ENCODE data around the gene BTBD9. TPM values are rescaled to one million over a fixed set of nuclear protein-coding genes. Genes with fewer than 3 reads are reported as not detected.

BTBD9 gene
- total RNA-seq, 2 donors from 2014 or later, result 19.0 to 33.2 TPM

DNA sequence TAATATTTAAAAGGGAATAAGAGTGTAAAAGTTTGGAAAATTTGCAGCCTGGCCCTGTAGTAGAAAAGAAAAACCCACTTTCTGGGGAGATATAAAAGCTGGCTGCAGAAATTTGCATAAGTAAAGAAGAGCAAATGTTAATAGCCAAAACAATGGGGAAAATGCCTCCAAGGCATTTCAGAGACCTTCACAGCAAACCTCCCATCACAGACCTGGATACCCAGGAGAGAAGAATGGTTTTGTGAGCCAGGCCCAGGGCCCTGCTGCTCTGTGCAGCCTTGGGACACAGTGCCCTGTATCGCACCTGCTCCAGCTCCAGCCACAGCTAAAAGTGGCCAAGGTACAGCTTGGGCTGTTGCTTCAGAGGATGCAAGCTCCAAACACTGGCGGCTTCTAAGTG is 113.8 kb downstream of the BTBD9 start:
- DNase-seq (no peak), ATAC-seq (no peak)
- intact Hi-C loops (cut with DNase I), result no loop called here

DNA sequence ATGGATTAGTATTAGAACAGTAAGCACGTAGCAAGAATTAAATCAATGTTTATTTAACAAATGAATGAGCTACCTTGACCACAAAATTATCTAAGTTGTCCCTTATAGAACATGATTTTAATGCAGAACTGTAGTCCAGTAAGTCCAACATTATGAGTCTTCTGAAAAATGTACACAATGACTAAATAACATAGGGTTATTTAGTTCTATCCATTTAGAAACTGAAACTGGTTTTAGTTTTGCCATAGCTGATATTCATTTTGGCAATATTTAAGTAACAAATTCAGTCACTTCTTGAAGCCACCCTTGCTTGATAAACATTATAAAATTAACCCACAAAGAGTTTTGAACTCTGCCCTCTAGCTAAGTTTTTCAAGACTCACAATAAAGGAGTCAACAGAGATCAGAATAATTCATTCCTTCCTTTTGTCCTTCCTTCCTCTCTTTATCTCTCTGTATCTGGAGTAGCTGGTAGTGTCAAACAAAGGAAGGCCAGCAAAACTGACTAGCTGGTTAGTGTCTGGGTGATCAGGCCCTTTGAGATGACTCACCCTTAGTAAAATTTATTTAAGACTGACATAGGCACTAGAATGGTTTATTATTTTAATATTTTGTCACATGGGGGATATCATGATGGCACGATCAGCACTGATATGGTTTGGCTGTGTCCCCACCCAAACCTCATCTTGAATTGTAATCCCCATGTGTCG is 115.1 kb downstream of the BTBD9 start:
- DNase-seq (no peak), ATAC-seq (no peak)
- intact Hi-C loops (cut with DNase I), result no loop called here

DNA sequence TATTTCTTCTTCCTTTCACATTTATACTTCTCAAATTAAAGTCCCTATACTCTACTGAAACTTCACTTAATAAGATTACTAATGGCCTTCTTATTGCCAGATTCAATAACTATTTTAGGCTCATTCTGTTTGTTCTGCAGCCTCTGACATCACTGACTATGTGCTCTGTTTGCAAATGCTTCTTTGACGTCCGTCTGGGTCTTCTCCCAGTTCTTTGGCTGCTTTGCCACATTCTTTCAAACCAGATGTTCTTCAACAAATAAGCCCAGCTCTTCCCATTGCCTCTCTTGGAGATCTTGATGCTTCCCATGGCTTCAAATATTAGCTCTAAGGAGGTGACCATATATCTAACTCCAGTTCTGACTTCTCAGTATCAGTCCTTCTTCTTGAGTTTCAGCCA is 117.4 kb downstream of the BTBD9 start:
- ATAC-seq (peak; percentile 36 to 47), DNase-seq (no peak)
- intact Hi-C loops (cut with DNase I), result no loop called here

DNA sequence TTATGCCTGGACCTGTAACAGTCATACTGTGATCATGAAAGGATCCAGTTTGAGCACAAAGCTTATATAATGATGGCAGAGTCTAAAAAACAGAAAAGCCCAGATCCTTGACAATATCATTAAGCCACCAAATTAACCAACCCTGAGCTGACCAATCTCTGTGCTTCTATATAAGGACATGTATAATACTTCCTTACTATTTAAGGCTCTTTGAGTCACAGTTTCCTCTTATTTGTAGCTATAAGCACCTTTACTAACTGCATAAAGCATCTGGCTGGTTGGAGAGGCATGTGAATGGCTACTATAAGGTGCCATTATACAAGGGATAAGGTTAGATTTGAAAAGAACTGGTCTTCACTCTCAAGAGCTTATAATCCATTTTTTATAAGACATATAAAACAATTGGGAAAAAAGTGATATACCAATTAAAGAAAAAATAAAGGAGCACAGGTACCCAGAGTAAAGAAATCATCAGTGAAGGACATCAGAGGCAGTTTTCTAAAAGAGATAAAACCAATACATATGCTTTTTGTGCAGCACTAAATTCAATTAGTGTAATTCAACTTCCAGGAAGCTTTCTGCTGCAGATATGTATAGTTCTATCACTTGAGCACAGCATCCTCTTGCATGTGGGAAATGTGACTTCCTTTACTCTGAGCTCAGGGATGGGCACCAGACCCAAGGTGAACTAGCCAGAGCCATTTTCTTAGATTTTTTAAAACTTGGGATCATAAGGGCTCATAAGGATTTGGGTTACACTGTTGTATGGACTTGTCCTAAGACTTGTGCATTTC is 121.0 kb downstream of the BTBD9 start:
- DNase-seq (no peak), ATAC-seq (no peak)
- intact Hi-C loops (cut with DNase I), result no loop called here

DNA sequence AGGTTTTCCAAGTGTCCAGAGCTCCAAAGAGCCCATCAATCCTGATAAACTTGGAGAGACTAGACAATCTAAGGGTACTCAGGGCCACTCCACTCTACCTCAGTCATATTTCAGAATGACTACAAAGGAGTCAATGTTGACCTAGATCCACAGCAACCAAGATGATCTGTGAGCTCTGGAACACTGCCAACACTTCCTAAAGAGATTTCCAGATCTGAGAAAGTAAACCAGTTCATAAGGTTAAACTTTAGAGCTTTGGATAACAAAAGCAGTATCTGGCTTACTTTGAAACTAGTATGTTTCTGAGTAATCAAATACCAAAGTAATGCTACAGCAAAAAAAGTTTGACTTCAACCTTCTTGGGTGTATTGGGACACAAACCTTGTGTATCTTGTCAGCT is 122.7 kb downstream of the BTBD9 start:
- intact Hi-C loops (cut with DNase I), result no loop called here
- ATAC-seq, result no peak

DNA sequence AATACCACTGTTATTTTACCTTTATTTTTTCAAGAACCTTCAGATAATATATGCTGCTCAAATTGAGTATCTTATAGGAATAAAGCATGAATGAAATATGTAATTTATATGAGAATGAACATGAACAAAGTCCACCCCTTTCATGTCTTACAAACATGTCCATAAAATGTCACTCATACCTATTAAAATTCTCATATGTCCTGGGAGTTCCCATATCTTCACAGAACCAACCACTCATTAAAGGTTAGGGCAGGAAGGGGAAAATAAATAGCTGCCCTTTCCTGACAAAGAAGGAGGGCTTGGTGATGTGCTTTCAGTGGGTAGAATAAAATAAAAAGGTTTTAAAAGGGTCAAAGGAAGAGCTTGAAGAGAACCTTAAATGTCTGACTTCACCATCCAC is 125.3 kb downstream of the BTBD9 start:
- intact Hi-C loops (cut with DNase I), result no loop called here
- DNase-seq (no peak), ATAC-seq (no peak)

More for the DNA sequence above, 122.7 kb downstream of the BTBD9 start:
- DNase-seq, result no peak

DNA sequence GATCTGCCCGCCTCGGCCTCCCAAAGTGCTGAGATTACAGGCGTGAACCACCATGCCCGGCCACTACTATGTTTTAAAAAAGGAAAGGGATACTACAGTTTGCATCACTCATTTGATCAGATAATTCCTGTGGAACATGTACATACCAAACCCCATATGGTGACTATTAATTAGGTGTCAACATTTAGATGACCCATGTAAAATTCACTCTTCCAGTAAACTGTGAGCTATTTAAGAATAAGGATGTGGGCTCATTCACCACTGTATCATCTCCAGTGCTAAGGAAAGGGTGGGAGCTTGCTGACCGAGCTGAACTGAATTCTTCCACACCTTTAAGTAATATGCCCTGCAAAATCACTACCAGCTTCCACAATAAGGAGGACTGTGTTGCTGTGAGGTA is 127.5 kb downstream of the BTBD9 start:
- DNase-seq (no peak), ATAC-seq (no peak)
- intact Hi-C loops (cut with DNase I), result no loop called here

DNA sequence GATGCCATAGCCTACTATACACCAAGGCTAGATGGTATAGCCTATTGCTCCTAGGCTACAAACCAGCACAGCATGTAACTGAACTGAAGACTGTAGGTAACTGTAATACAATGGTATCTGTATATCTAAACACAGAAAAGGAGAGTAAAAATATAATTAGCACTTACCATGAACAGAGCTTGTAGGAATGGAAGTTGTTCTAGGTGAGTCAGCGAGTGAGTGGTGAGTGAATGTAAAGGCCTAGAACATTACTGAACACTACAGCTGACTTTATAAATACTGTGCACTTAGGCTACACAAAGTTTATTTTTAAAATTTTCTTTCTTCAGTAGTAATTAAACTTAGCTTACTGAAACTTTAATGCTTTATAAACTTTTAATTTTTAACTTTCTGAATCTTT is 129.5 kb downstream of the BTBD9 start:
- ATAC-seq, result no peak
- intact Hi-C loops (cut with DNase I), result no loop called here
- DNase-seq, result no peak

DNA sequence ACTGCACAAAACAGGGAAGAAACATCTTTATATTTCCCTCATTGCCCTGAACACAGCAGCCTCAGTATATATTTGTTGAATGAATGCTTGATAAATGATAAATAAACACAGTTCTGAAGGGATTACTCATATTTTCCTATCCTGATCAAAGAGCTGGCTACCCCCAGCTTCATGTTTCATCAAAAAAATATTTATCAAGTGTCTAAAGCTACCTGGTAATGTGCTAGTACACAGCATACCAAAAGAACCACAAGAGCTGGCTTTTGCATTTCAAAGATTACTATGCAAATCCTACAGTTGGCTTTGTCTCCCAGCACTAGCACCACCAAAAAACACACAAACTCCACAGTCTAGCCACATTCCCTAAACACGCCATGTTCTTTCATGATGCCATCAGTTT is 130.0 kb downstream of the BTBD9 start:
- no peak for DNase-seq
- intact Hi-C loops (cut with DNase I), result no loop called here
- ATAC-seq, result no peak

DNA sequence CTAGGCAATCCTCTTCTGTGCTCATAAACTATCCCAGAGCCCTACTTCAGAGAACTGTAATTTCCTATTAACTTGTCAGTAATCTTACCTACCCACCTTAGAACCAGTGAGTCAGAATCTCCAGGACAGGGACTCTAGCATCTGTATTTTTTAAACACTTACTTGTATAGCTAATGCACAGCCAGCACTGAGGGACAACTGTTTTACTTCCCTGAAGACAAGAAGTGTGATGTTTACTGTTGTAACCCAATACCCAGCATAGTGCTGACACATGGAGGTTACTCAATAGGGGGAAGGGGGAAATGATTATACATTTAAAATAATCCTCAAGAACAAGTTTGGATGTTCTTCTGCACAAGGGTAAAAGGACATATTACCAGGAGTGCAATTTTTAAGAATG is 130.8 kb downstream of the BTBD9 start:
- no peak for DNase-seq
- intact Hi-C loops (cut with DNase I), result no loop called here
- ATAC-seq, result no peak

DNA sequence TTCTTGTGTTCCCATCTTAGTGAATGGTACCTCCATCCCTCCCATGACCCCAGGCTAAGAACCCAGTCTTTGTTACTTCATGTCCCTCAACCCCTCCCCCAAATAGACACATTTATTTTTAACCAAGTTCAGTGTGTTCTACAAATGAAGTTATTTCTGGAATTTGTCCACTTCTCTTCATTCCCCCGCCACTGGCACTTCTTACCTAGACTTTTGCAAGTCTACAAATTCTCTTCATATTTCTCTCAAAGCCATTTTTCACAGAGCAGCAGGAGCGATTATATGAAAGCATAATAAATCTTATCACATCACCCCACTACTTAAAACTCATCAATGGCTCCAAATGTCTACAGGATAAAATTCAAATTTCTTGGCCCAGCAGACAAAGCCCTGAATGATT is 131.4 kb downstream of the BTBD9 start:
- ATAC-seq (no peak), DNase-seq (no peak)
- intact Hi-C loops (cut with DNase I), result no loop called here

DNA sequence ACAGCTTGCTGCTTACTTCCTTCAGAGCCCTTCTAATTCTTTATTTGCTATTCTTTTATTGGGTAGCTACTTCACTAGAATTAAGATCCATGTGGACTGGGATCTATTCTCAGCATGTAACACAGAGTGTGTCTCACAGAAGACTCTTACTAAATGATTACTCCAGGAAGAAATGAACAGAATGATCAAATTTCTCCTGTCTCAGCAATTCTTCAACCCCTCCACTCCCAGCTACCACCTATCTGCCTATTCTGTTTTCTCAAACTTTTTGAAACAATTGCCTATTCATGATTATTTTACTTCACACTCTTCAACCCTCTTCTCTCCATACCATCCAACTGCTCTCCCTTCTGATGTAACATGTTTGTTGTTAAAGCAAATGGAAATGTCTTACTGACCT is 132.6 kb downstream of the BTBD9 start:
- DNase-seq (no peak), ATAC-seq (no peak)
- intact Hi-C loops (cut with DNase I), result no loop called here

DNA sequence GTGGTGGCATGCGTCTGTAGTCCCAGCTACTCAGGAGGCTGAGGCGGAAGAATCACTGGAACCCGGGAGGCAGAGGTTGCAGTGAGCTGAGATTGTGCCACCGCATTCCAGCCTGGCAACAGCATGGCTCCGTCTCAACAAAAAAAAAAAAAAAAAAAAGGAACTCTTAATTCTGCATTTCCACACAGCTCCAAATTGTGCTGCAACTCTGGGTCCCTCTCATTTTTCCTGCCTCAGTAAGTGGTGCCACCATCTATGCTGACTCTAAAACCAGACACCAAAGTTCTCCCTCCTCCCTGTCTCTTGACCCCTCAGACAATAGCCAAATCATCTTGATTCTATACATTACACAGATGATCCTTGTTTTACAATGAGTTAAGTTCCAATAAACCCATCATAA is 133.9 kb downstream of the BTBD9 start:
- intact Hi-C loops (cut with DNase I), result no loop called here
- DNase-seq, result no peak
- no peak for ATAC-seq

DNA sequence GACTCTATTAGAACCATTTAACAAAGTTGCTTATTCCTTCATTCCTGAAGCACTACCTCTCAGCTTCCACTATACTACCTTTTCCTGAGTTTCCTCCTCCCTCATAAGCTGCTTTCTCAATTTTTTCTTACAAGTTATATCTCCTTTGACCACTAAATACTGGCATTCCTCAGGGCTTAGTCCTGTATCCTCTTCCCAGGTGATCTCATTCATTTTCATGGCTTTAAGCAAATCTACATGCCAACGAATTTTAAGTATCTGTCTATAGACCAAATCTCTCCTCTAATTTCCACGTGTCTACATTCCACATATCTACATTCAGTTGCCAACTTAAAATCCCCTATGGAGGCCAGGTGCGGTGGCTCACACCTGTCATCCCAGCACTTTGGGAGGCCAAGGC is 134.7 kb downstream of the BTBD9 start:
- no peak for ATAC-seq
- intact Hi-C loops (cut with DNase I), result no loop called here
- DNase-seq, result no peak

DNA sequence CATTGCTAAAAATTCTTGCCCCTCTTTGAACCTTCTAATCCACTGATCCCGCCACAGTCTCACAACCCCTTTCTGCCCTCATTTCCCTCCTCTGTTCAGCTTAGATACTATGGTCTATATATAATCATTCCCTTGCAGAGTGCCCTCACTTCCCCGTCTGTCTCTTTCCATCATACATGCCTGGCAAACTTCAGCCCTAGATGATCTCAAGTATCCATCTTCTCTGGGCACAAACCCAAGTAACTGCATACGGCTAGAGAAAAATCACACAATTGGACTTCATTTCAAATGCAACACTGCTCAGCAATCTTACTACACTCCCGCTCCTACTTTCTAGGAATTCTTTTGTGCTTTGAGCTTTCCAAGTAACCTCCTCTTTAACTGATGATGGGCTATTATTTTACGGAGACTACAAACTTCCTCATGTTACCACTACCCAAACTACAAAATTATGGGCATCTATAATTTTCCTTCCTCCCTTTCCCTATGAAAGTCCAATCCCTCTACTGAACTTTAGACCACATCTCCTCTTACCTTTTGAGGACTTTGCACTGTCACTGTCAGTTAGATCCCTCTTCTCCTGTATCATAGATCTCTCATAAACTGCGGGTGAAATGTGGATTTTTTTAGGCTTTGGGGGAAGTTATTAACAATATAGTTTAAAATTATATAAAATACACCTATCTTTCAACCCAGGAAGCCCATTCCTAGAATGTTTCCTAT is 135.6 kb downstream of the BTBD9 start:
- intact Hi-C loops (cut with DNase I), result no loop called here
- DNase-seq, result no peak
- ATAC-seq, result no peak

DNA sequence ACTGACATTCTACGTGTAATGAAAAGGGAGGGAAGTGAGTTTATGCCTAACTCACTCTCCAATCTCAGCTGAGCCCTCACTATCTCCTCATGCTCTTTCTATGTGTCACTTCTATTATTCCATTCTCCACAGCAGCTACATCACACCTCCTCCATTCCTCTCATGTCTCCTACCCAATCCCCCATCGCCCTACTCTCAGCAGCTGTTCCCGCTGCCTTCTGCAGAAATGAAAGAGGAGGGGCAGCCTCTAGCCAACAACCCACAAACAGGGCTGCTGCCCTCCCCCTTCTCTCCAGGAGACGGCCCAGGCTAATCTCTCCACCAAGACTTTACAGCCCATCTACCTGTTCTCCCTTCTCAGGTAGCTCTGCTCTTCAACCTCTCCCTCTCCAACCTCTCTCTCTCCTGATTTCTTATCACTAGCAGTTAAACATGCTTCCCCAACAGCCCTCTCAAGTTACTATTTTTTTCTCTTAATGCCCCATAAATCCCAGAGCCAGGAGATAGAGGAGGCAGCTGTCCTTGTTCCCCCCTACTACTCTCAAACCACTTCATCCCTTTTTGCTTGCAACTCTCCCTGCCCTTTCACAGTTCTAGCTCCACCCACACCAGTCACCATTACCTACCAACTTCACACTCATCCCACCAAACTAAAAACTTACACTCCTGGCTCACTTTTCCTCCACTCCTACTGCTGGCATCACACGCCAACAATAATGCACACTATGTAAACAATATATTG is 136.5 kb downstream of the BTBD9 start:
- intact Hi-C loops (cut with DNase I), result no loop called here
- no peak for ATAC-seq

DNA sequence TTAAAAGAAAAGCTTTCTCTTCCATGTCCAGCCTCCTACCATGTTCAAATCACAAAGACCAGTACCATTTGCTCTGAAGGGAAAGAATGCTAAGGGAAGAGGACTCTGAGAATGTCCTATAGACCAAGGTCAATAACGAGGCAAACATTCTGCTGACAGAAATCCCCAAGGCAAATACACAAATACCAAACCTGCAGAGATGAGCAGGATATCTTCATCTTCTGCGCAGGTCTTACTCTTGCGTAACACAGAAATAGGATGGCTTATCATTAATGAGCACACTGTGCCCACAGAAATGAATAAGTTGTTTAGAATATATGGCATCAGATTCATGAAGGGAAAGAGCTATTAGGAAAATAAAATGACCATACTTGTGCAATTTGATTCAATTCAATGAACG is 137.3 kb downstream of the BTBD9 start:
- no peak for DNase-seq
- intact Hi-C loops (cut with DNase I), result no loop called here
- ATAC-seq, result no peak

More for the DNA sequence above, 136.5 kb downstream of the BTBD9 start:
- DNase-seq, result no peak

DNA sequence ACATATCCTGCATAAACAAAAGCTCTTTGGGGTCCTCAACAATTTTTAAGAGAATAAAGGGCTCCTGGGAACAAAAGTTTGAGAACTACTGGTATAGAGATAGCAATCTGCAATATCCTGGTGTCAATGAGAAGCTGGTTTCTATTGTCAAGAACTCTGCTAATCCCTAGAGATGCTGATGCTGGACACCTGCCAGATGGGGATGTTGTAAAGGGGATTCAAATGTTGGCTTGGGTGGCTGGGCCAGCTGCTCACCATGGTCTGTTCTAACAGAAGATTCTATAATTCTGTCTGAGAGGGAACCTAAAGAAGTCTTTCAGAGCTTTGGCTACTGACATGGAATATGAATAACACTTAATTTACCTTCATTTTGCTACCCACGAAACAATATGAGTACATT is 137.8 kb downstream of the BTBD9 start:
- ATAC-seq, result no peak
- intact Hi-C loops (cut with DNase I), result no loop called here
- DNase-seq, result no peak

DNA sequence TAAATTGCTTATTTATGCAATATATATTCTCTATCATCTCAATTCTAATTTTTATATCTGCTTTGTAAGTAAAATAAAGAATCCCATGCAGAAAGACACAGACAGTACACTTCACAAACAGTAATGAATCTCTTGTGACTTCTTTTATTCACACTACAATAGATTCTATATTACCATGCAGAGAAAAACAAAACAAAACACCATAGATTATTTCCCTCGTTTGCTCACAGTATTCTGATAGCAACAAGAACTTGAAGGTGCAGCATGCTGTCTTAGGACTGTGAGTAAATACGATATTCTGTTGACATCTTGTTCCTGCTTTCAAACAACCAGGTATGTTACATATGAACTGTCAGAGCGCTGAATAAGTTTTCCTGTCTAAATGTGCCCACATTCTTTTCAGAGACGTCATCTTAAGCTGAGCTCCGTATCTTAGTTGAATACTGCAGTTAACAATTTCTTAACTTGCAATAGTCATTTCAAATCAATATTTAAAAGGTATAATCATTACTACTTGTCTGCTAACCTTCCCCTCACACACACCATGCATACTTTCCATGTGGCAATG is 140.1 kb downstream of the BTBD9 start:
- ATAC-seq, result no peak
- intact Hi-C loops (cut with DNase I), result loop anchor here in 1 of 2 donors (10.0 kb wide), 1 partner anchor 705 kb away; no protein-coding TSS in a partner anchor
- no peak for DNase-seq
